H9 (cell line): ENCODE data around the gene ZNF292. TPM values are rescaled to one million over a fixed set of nuclear protein-coding genes. Genes with fewer than 3 reads are reported as not detected.

Source experiments
- DNase-seq: peaks from one replicate; pipeline ENCODE4 v3.0.0-alpha.2; 2017
- H2AFZ ChIP-seq: one replicate; pipeline ENCODE4 v1.6.1; 2013; ENCODE audit warnings: mild to moderate bottlenecking, low read length, control low read depth, moderate library complexity
- H2AK5ac ChIP-seq: 2 replicates; pipeline ENCODE4 v1.6.1; 2013; ENCODE audit warnings: low read length, control low read depth, mixed read lengths; ENCODE audit not compliant: insufficient read length
- H2BK120ac ChIP-seq: one replicate; pipeline ENCODE4 v1.6.1; 2013; ENCODE audit warnings: low read depth, mild to moderate bottlenecking, low read length, control low read depth, inconsistent platforms; ENCODE audit not compliant: poor library complexity, severe bottlenecking
- H2BK12ac ChIP-seq: 2 replicates; pipeline ENCODE4 v1.6.1; 2013; ENCODE audit warnings: low read length, control low read depth, mixed read lengths, low read depth; ENCODE audit not compliant: insufficient read length
- H2BK15ac ChIP-seq: 2 replicates; pipeline ENCODE4 v1.6.1; 2013; ENCODE audit warnings: low read depth, low read length, control low read depth
- H2BK20ac ChIP-seq: one replicate; pipeline ENCODE4 v1.6.1; 2013; ENCODE audit warnings: low read depth, mild to moderate bottlenecking, low read length, control low read depth, inconsistent platforms; ENCODE audit not compliant: poor library complexity, severe bottlenecking
- H2BK5ac ChIP-seq: 2 replicates; pipeline ENCODE4 v1.6.1; 2013; ENCODE audit warnings: low read length, control low read depth, mixed read lengths; ENCODE audit not compliant: insufficient read length
- H3K14ac ChIP-seq: 2 replicates; pipeline ENCODE4 v1.6.1; 2013; ENCODE audit warnings: low read length, control low read depth; ENCODE audit not compliant: insufficient read depth
- H3K18ac ChIP-seq: 2 replicates; pipeline ENCODE4 v1.6.1; 2013; ENCODE audit warnings: low read depth, mild to moderate bottlenecking, mixed read lengths, low read length, control low read depth; ENCODE audit not compliant: insufficient read length
- H3K23ac ChIP-seq: 2 replicates; pipeline ENCODE4 v1.6.1; 2013; ENCODE audit warnings: low read length, control low read depth, mixed read lengths, low read depth; ENCODE audit not compliant: insufficient read length
- H3K23me2 ChIP-seq: 2 replicates; pipeline ENCODE4 v1.6.1; 2013; ENCODE audit warnings: low read depth, mild to moderate bottlenecking, mixed read lengths, low read length, control low read depth; ENCODE audit not compliant: insufficient read length, poor library complexity, severe bottlenecking
- H3K27ac ChIP-seq: 2 replicates; pipeline ENCODE4 v1.5.1; 2013; ENCODE audit warnings: low read length, control low read depth, mixed read lengths, low read depth; ENCODE audit not compliant: insufficient read length
- H3K27me3 ChIP-seq: 2 replicates; pipeline ENCODE4 v1.6.1; 2013; ENCODE audit warnings: low read length, control low read depth, inconsistent platforms; ENCODE audit not compliant: insufficient read depth
- H3K4ac ChIP-seq: 2 replicates; pipeline ENCODE4 v1.6.1; 2013; ENCODE audit warnings: low read depth, mild to moderate bottlenecking, control low read depth, inconsistent platforms, low read length, moderate library complexity
- H3K4me1 ChIP-seq: 2 replicates; pipeline ENCODE4 v1.6.1; 2013; ENCODE audit warnings: low read length, control low read depth, inconsistent platforms; ENCODE audit not compliant: insufficient read depth
- H3K4me2 ChIP-seq: 2 replicates; pipeline ENCODE4 v1.6.1; 2013; ENCODE audit warnings: low read length, control low read depth, mixed read lengths; ENCODE audit not compliant: insufficient read length, insufficient read depth
- H3K56ac ChIP-seq: 2 replicates; pipeline ENCODE4 v1.6.1; 2013; ENCODE audit warnings: low read depth, mild to moderate bottlenecking, mixed read lengths, low read length, control low read depth; ENCODE audit not compliant: insufficient read length
- H3K79me1 ChIP-seq: 2 replicates; pipeline ENCODE4 v1.6.1; 2013; ENCODE audit warnings: low read depth, mild to moderate bottlenecking, moderate library complexity, low read length, control low read depth, inconsistent platforms; ENCODE audit not compliant: insufficient read depth, poor library complexity, severe bottlenecking
- H3K79me2 ChIP-seq: 2 replicates; pipeline ENCODE4 v1.6.1; 2013; ENCODE audit warnings: low read length, control low read depth, inconsistent platforms; ENCODE audit not compliant: insufficient read depth
- H3K9ac ChIP-seq: 2 replicates; pipeline ENCODE4 v1.6.1; 2013; ENCODE audit warnings: low read length, control low read depth, mixed read lengths; ENCODE audit not compliant: insufficient read length; ENCODE audit errors: extremely low read depth
- H3K9me3 ChIP-seq: one replicate; pipeline ENCODE4 v1.6.1; 2013; ENCODE audit warnings: low read depth, low read length, inconsistent platforms; ENCODE audit not compliant: control insufficient read depth
- H3T11ph ChIP-seq: one replicate; pipeline ENCODE4 v1.6.1; 2013; ENCODE audit warnings: mild to moderate bottlenecking, low read length, control low read depth, inconsistent platforms
- H4K20me1 ChIP-seq: one replicate; pipeline ENCODE4 v1.6.1; 2013; ENCODE audit not compliant: control insufficient read depth, insufficient read length, insufficient read depth
- H4K5ac ChIP-seq: 2 replicates; pipeline ENCODE4 v1.6.1; 2013; ENCODE audit warnings: low read depth, mild to moderate bottlenecking, mixed read lengths, low read length, control low read depth; ENCODE audit not compliant: insufficient read length
- H4K8ac ChIP-seq: replicated peaks from 2 replicates; pipeline ENCODE4 v1.6.1; 2013; ENCODE audit warnings: low read length, control low read depth, mixed read lengths, low read depth; ENCODE audit not compliant: insufficient read length
- H4K91ac ChIP-seq: 2 replicates; pipeline ENCODE4 v1.6.1; 2013; ENCODE audit warnings: low read depth, mild to moderate bottlenecking, moderate library complexity, mixed read lengths, low read length, control low read depth; ENCODE audit not compliant: insufficient read length
- H3K27ac Mint-ChIP-seq, 3 experiments: 2 replicates in 2 of 3; 3 replicates in 1 of 3; pipeline ENCODE4 v1.8.0; 2020 to 2021; ENCODE audit warnings: mixed read lengths in 3 of 3, mild to moderate bottlenecking in 1 of 3, moderate library complexity in 1 of 3
- H3K27me3 Mint-ChIP-seq: 2 replicates; pipeline ENCODE4 v1.8.0; 2021; ENCODE audit warnings: low read depth, mild to moderate bottlenecking, moderate library complexity, mixed read lengths
- H3K36me3 Mint-ChIP-seq, 3 experiments: 2 replicates in 2 of 3; 3 replicates in 1 of 3; pipeline ENCODE4 v1.8.0; 2020 to 2021; ENCODE audit warnings: low read depth in 3 of 3, mixed read lengths in 3 of 3; ENCODE audit not compliant: insufficient read depth in 1 of 3
- H3K4me1 Mint-ChIP-seq, 2 experiments: 2 replicates each; pipeline ENCODE4 v1.8.0; 2020; ENCODE audit warnings: mixed read lengths in 2 of 2
- H3K4me3 Mint-ChIP-seq, 2 experiments: 2 replicates in 1 of 2; 3 replicates in 1 of 2; pipeline ENCODE4 v1.8.0; 2020 to 2021; ENCODE audit warnings: mild to moderate bottlenecking in 2 of 2, mixed read lengths in 2 of 2, moderate library complexity in 1 of 2
- H3K9me3 Mint-ChIP-seq, 2 experiments: 2 replicates in 1 of 2; 3 replicates in 1 of 2; pipeline ENCODE4 v1.8.0; 2020; ENCODE audit warnings: mild to moderate bottlenecking in 2 of 2, mixed read lengths in 2 of 2, moderate library complexity in 1 of 2
- WGBS: extraction: QIAGEN DNeasy Blood & Tissue Kit; methylation state at CpG from one replicate; pipeline ENCODE4 v1.1.7; 2013; ENCODE audit warnings: missing lambda C conversion rate, low lambda C conversion rate, mixed read lengths; ENCODE audit not compliant: insufficient read length; ENCODE audit errors: extremely low coverage; 5-methylcytosine and 5-hydroxymethylcytosine counted together
- total RNA-seq: library from RNA; stranded (reverse); gene quantifications from 2 replicates; pipeline ENCODE4 v1.2.1, GENCODE V29; 2021
- TF ChIP-seq, protein P1 (sequence below): fragments of 200-600 bp; sonication (generic); conservative IDR thresholded peaks from 3 replicates; pipeline ENCODE4 v1.8.0; 2021; ENCODE audit warnings: antibody characterized with exemption, mild to moderate bottlenecking

ZNF292 gene
- total RNA-seq, 1 experiment from 2014 or later: 38.7 TPM

DNA sequence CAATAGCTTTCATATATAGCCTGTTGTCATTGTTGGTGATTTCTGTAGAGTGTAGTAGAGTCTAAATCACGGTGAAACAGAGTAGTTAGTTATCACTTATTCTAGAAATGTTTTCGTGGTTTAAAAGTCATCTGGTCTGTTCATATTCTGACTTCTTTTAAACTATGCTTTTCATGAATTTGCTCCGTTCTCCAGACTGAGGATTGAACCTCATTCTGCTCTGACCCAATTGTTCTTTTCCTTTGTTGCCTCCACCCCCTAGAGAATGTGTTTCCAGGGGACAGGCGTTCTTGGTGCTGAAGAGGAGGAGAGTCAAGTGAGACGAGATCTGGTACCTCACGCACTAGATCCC is 748 bp upstream of the ZNF292 start:
- Histone ChIP-seq H3K79me1 (no peaks in the 10 kb centered on the region), H3K18ac (peak overlapping the region; percentile 9), H3K23me2 (peaks cover 30% of the 10 kb centered on the region), H2AK5ac (no peak overlapping the region), H4K5ac (peak overlapping the region; percentile 76), H3K23ac (no peak overlapping the region), H2BK15ac (no peak overlapping the region), H3K4ac (no peak overlapping the region), H3K14ac (peak overlapping the region; percentile 81), H3K27me3 (peaks cover 3% of the 10 kb centered on the region; the same call in 1 of the 2 replicates), H3K9ac (peak overlapping the region; percentile 89), H3K27ac (peak overlapping the region; percentile 28), H4K91ac (no peak overlapping the region), H2BK5ac (peak overlapping the region; percentile 23), H3T11ph (no peak overlapping the region), H3K9me3 (no peaks in the 10 kb centered on the region), H2BK12ac (no peak overlapping the region), H2BK20ac (no peak overlapping the region), H2AFZ (no peak overlapping the region), H3K4me1 (no peaks in the 10 kb centered on the region), H4K8ac (no peak overlapping the region), H4K20me1 (no peaks in the 10 kb centered on the region), H3K79me2 (peaks cover 33% of the 10 kb centered on the region; the same call in 1 of the 2 replicates), H2BK120ac (no peak overlapping the region), H3K56ac (peak overlapping the region; percentile 3), H3K4me2 (peak overlapping the region; percentile 94)
- no CpG with 5 or more reads among the region's 6 CpGs for WGBS
- DNase-seq: no peak
- Mint-ChIP-seq H3K4me1 (peaks cover 36 to 37% of the 10 kb centered on the region in 2 experiments), H3K36me3 (peaks cover 5 to 26% (median 22%) of the 10 kb centered on the region in 3 experiments; a peak in 6 of 7 replicates), H3K9me3 (0 out of 5 replicates have a peak, but pooled peaks cover 0 to 2% of the 10 kb centered on the region in 2 experiments), H3K27me3 (peaks cover 19% of the 10 kb centered on the region), H3K27ac (peak overlapping the region; percentile 99; a peak in 6 of 7 replicates), H3K4me3 (peak overlapping the region; percentile 93 to 96)
- TF ChIP-seq, protein P1, sequence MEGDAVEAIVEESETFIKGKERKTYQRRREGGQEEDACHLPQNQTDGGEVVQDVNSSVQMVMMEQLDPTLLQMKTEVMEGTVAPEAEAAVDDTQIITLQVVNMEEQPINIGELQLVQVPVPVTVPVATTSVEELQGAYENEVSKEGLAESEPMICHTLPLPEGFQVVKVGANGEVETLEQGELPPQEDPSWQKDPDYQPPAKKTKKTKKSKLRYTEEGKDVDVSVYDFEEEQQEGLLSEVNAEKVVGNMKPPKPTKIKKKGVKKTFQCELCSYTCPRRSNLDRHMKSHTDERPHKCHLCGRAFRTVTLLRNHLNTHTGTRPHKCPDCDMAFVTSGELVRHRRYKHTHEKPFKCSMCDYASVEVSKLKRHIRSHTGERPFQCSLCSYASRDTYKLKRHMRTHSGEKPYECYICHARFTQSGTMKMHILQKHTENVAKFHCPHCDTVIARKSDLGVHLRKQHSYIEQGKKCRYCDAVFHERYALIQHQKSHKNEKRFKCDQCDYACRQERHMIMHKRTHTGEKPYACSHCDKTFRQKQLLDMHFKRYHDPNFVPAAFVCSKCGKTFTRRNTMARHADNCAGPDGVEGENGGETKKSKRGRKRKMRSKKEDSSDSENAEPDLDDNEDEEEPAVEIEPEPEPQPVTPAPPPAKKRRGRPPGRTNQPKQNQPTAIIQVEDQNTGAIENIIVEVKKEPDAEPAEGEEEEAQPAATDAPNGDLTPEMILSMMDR: no peak
